HCT116 (cell line): ENCODE data around the gene SUMO3.

ENCODE experiments used
- CTCF ChIP-seq, 3 experiments: fragments of 200-600 bp in 1 of 3; sonication (generic) in 1 of 3; IDR thresholded peaks in 2 of 3; conservative IDR thresholded peaks in 1 of 3; 2 replicates each; pipeline ENCODE4 v1.5.1; 2012 to 2017; ENCODE audit warnings: low read depth in 2 of 3, low read length in 2 of 3, antibody characterized with exemption in 1 of 3, borderline replicate concordance in 1 of 3, control low read depth in 1 of 3, mild to moderate bottlenecking in 1 of 3, mixed read lengths in 1 of 3, mixed run types in 1 of 3, moderate library complexity in 1 of 3; ENCODE audit not compliant: insufficient read depth in 1 of 3
- POLR2A ChIP-seq: IDR thresholded peaks from 2 replicates; pipeline ENCODE4 v1.7.0; 2011; ENCODE audit warnings: borderline replicate concordance; ENCODE audit not compliant: insufficient read depth, insufficient read length; ENCODE audit errors: extremely low read depth
- YY1 ChIP-seq: IDR thresholded peaks from 2 replicates; pipeline ENCODE4 v1.6.1; 2011; ENCODE audit warnings: low read length, low read depth, moderate library complexity, mild to moderate bottlenecking; ENCODE audit not compliant: insufficient replicate concordance; ENCODE audit errors: extremely low read depth
- ZBTB33 ChIP-seq: IDR thresholded peaks from 2 replicates; pipeline ENCODE4 v1.6.1; 2011; ENCODE audit warnings: mild to moderate bottlenecking, low read length, moderate library complexity; ENCODE audit not compliant: insufficient replicate concordance; ENCODE audit errors: extremely low read depth
- ZNF274 ChIP-seq: fragments of 200-500 bp; sonication (Bioruptor generic); IDR thresholded peaks from 2 replicates; pipeline ENCODE4 v1.6.1; 2014; ENCODE audit warnings: mild to moderate bottlenecking, low read depth, low read length, inconsistent platforms

- TF ChIP-seq ZBTB33: no peak
- TF ChIP-seq POLR2A: no peak
- no peak for TF ChIP-seq CTCF (IDR thresholded peaks at IDR 0.05 in 2 of 3, conservative IDR thresholded peaks at IDR 0.05 in 1 of 3; ENCODE audit: borderline replicate concordance in 1 of 3, insufficient read depth in 1 of 3, low read depth in 2 of 3, low read length in 2 of 3)
- no peak for TF ChIP-seq ZNF274
- TF ChIP-seq YY1: no peak
Measured at GRCh38 chr21:44865561-44866280, 47.9 kb upstream of the SUMO3 start.
